Stimulated activated naive B cell treated with anti-CD40 and anti-IgM and Interleukin-4, amounts not matched to agents 10 μg/mL and 1 μg/mL and 100 μg/mL, for 72 hours (primary cell): Measurements from ENCODE around the gene IFNA7.
"Not testable (repeated sequence)": the region's sequence is repeated elsewhere in the genome, so short reads cannot be mapped to it uniquely, and the experiment has no call there.

Experiments
- ATAC-seq, 2 donors: fragments of 150-1000 bp; cut with Tn5 transposase; replicated peaks; 2 replicates each; pipeline ENCODE4 v1.10.0; 2021; ENCODE audit warnings: moderate library complexity in 1 of 2
- DNase-seq: peaks from one replicate; pipeline ENCODE4 v3.0.0; 2021
- H3K27ac Mint-ChIP-seq: one replicate; pipeline ENCODE4 v1.8.0; 2022; ENCODE audit warnings: mild to moderate bottlenecking, mixed read lengths
- H3K27me3 Mint-ChIP-seq, 2 donors: one replicate each; pipeline ENCODE4 v1.8.0; 2022; ENCODE audit warnings: mixed read lengths in 2 of 2
- H3K36me3 Mint-ChIP-seq, 2 donors: one replicate each; pipeline ENCODE4 v1.8.0; 2022; ENCODE audit warnings: mixed read lengths in 2 of 2, mild to moderate bottlenecking in 1 of 2
- H3K4me1 Mint-ChIP-seq, 2 donors: one replicate each; pipeline ENCODE4 v1.8.0; 2022; ENCODE audit warnings: mixed read lengths in 2 of 2, mild to moderate bottlenecking in 1 of 2
- H3K4me3 Mint-ChIP-seq, 2 donors: one replicate each; pipeline ENCODE4 v1.8.0; 2022; ENCODE audit warnings: mild to moderate bottlenecking in 2 of 2, mixed read lengths in 2 of 2, moderate library complexity in 1 of 2
- H3K9me3 Mint-ChIP-seq, 2 donors: one replicate each; pipeline ENCODE4 v1.8.0; 2022; ENCODE audit warnings: mixed read lengths in 2 of 2, mild to moderate bottlenecking in 1 of 2

IFNA7 gene

DNA sequence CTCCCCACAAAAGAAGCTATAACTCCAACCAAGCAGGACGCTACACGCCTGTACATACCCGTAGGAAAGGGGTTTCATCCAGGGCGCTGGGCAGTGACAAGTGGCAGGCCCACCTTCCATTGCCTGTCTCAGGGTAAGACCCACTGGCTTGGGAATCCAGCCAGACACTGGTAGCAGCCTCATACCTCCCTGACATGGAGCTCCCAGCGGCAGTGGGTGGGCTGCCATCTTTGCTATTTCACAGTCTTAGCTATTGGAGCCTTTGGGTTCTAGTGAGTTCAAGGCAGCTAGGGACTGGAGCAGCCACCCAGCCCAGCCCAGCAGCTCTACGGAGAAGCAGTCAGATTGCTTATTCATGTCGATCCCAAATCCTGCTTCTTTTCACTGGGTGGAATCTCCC is 8.3 kb upstream of the IFNA7 start:
- Mint-ChIP-seq H3K4me3 (no peak overlapping the region), H3K4me1 (peaks cover 10 to 18% of the 10 kb centered on the region in 2 donors), H3K36me3 (no peaks in the 10 kb centered on the region), H3K9me3 (no peaks in the 10 kb centered on the region), H3K27me3 (peaks cover 5 to 10% of the 10 kb centered on the region in 2 donors), H3K27ac (no peak overlapping the region)
- DNase-seq (no peak), ATAC-seq (no peak)

DNA sequence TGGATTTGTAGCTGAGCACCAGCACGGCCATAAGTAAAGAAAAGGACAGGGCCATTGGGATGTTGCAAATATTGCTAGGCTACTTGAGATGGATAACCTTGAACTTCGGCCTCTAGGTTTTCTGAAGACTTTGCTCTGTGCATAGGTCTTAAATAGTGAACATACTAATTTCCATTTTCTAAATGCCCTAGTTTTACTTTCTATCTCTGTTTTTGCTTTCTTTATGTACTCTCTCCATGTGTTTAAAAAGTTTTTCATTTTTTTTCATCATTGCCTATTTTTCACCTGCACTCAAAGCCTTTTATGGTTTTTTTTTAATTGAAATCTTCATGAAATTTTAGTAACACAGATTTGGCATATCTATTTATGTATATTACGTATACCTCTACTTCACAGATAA is 5.0 kb upstream of the IFNA7 start, which contains the start of gene IFNA10:
Gene IFNA10, minus strand, starts transcription at position 101 of the 400 bp plus-strand sequence. Its CDS starts 46 bp downstream, at position 55.
- peaks cover 15% of the 10 kb centered on the region in 2 donors for H3K27me3 Mint-ChIP-seq
- not testable (repeated sequence) for DNase-seq, ATAC-seq, H3K36me3 Mint-ChIP-seq, H3K27ac Mint-ChIP-seq, H3K4me3 Mint-ChIP-seq, H3K4me1 Mint-ChIP-seq, H3K9me3 Mint-ChIP-seq

DNA sequence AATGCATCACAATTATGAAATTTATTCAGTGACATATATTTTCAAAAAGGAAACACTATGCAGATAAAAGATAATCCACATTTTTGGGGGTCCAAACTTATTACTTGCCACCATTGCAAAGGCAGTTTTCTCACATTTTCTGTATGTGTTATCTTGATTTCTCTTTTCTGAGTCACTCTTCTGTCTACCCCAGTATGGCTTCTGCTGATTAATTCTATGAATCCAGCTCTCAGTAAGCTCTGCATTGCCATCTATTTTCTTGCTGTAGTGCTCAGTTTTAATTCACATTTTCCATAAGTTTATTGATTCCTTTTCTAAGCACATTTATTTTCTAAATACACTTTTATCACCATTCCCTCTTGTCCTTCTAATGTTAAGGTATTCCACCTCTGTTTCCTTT is 3.2 kb upstream of the IFNA7 start:
- Mint-ChIP-seq H3K36me3 (no peaks in the 10 kb centered on the region), H3K27ac (no peak overlapping the region), H3K27me3 (peaks cover 20 to 26% of the 10 kb centered on the region in 2 donors), H3K4me3 (no peak overlapping the region), H3K9me3 (peaks cover 0 to 4% of the 10 kb centered on the region in 2 donors), H3K4me1 (peaks cover 0 to 5% of the 10 kb centered on the region in 2 donors)
- no peak for ATAC-seq
- no peak for DNase-seq

DNA sequence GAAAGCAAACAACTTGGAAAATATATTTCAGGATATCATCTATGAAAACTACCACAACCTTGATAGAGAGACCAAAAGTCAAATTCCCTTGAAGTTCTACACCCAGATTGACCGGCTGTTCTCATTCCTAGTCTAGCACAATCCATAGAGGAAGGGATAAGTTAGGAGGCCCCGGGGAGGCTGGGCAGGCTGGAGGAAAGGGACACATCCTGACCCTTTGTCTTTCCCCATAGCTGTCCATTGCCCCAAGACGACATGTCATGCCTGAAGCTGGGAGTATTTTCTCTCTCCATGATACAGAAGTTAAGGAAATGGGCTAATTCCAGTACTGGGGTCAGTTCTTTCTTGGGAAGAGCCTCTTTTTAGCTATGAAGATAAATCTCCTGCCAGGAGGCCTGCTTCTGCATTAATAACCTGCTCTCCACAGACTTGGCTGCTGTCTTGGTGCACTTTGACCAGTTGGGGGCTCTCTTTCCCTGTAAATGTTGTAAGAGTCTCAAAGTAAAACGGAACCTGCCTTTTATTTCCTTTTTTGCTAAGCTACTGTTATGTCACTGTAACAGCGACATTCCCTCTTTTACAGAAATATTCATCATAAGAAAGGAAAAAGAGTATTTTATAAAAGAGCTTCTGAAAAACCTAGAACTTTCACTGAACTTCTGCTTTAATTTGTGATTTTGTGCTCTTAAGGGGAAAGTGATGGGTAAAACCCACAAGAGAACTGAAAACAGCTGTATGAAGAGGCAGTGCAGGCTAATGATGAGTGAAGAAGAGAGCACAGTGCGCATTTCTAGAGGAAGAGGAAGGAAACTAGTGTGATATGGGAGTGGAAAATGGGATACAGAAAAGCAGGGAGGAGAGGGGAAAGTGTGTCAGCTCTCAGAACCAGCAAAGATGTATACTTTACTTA is 6.9 kb downstream of the IFNA7 start:
- H3K36me3 Mint-ChIP-seq, H3K9me3 Mint-ChIP-seq, H3K27me3 Mint-ChIP-seq, H3K27ac Mint-ChIP-seq: not testable (repeated sequence)
- Mint-ChIP-seq H3K4me1 (peaks cover 14 to 21% of the 10 kb centered on the region in 2 donors), H3K4me3 (peak overlapping the region in 1 of 2 donors; percentile 46)
- DNase-seq (peak; percentile 40), ATAC-seq (peak; percentile 94 to 95)

DNA sequence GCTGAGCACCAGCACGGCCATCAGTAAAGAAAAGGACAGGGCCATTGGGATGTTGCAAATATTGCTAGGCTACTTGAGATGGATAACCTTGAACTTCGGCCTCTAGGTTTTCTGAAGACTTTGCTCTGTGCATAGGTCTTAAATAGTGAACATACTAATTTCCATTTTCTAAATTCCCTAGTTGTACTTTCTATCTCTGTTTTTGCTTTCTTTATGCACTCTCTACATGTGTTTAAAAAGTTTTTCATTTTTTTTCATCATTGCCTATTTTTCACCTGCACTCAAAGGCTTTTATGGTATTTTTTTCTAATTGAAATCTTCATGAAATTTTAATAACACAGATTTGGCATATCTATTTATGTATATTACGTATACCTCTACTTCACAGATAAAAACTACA is 14.5 kb downstream of the IFNA7 start, which contains the start of gene IFNA4:
Gene IFNA4, minus strand, starts transcription at position 101 of the 400 bp plus-strand sequence. Its CDS starts 56 bp downstream, at position 45.
- H3K27ac Mint-ChIP-seq, H3K4me3 Mint-ChIP-seq, DNase-seq, H3K27me3 Mint-ChIP-seq, ATAC-seq, H3K9me3 Mint-ChIP-seq, H3K36me3 Mint-ChIP-seq: not testable (repeated sequence)
- H3K4me1 Mint-ChIP-seq = peaks cover 5 to 24% of the 10 kb centered on the region in 2 donors

DNA sequence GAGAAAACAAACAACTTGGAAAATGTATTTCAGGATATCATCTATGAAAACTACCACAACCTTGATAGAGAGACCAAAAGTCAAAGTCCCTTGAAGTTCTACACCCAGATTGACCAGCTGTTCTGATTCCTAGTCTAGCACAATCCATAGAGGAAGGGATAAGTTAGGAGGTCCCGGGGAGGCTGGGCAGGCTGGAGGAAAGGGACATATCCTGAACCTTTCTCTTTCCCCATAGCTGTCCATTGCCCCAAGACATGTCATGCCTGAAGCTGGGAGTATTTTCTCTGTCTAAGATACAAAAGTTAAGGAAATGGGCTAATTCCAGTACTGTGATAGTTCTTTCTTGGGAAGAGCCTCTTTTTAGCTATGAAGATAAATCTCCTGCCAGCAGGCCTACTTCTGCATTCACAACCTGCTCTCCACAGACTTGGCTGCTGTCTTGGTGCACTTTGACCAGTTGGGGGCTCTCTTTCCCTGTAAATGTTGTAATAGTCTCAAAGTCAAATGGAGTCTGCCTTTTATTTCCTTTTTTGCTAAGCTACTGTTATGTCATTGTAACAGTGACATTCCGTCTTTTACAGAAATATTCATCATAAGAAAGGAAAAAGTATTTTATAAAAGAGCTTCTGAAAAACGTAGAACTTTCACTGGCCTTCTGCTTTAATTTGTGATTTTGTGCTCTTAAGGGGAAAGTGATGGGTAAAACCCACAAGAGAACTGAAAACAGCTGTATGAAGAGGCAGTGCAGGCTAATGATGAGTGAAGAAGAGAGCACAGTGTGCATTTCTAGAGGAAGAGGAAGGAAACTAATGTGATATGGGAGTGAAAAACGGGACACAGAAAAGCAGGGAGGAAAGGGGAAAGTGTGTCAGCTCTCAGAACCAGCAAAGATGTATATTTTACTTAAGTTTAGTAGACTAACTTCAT is 18.9 kb downstream of the IFNA7 start:
- not testable (repeated sequence) for H3K27me3 Mint-ChIP-seq, H3K27ac Mint-ChIP-seq, H3K4me3 Mint-ChIP-seq, H3K9me3 Mint-ChIP-seq, H3K36me3 Mint-ChIP-seq
- DNase-seq = peak; percentile 23
- peak; percentile 94 to 96 for ATAC-seq
- H3K4me1 Mint-ChIP-seq = peaks cover 7 to 21% of the 10 kb centered on the region in 2 donors

DNA sequence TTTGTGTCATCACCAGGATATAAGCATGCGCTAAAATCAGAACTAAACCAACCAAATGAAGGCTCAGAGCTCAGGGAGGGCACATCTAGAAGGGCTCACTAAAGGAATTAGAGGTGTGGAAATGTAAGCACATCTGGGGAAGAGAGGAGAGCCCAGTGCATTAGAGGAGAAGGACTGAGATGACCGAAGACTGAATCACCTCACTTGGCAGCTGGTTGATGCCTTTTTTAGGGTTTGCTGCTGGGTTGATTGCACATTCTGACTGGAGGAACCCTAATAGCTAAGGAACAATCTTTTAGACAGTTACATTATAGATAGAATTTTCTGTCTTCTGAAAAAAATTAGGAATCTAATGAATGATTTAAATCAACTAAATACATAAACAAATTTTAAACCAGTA is 27.3 kb downstream of the IFNA7 start:
- Mint-ChIP-seq H3K9me3 (no peaks in the 10 kb centered on the region), H3K4me1 (no peaks in the 10 kb centered on the region)
- DNase-seq = no peak

DNA sequence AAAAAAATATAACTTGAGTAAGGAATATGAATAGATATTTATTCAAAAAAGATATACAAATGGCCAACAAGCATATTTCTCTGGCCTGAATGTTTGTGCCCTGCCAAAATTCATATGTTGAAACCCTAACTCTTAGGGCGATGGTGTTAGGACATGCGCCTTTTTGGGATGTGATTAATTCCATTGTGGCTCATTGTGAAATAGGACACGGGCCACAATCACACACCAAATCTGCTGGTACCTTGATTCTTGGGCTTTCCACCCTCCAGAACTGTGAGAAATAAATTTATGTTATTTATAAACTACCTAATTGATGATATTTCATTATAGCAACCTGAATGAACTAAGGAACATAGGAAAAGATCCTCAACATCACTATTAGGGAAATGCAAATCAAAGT is 29.8 kb downstream of the IFNA7 start:
- H3K36me3 Mint-ChIP-seq = no peaks in the 10 kb centered on the region
- no peaks in the 10 kb centered on the region for H3K9me3 Mint-ChIP-seq
- no peaks in the 10 kb centered on the region for H3K27me3 Mint-ChIP-seq
- no peak for DNase-seq
- H3K4me3 Mint-ChIP-seq = no peak overlapping the region
- H3K4me1 Mint-ChIP-seq = no peaks in the 10 kb centered on the region
- H3K27ac Mint-ChIP-seq = no peak overlapping the region
- no peak for ATAC-seq

More for the DNA sequence above, 27.3 kb downstream of the IFNA7 start:
- Mint-ChIP-seq H3K4me3 (no peak overlapping the region), H3K27me3 (no peaks in the 10 kb centered on the region), H3K27ac (no peak overlapping the region), H3K36me3 (no peaks in the 10 kb centered on the region)
- no peak for ATAC-seq

DNA sequence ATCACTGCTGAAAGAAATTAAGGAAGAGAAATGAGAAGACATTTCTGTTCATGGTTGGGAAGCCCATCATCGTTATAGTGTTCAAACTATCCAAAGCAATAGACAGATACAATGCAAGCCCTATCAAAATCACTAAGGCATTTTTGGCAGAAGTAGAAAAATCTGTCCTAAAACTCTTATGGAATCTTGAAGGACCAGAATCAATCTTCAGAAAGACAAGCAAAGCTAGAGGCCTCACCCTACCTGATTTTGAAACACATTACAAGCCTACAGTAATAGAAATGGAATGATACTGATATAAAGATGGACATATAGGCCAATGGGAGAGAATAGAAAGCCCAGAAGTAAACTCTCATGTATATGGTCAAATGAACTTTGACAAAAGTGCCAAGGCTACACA is 30.7 kb downstream of the IFNA7 start:
- Mint-ChIP-seq H3K4me3 (no peak overlapping the region), H3K27me3 (no peaks in the 10 kb centered on the region), H3K4me1 (no peaks in the 10 kb centered on the region), H3K36me3 (no peaks in the 10 kb centered on the region), H3K27ac (no peak overlapping the region), H3K9me3 (no peaks in the 10 kb centered on the region)
- DNase-seq = no peak
- ATAC-seq = no peak

DNA sequence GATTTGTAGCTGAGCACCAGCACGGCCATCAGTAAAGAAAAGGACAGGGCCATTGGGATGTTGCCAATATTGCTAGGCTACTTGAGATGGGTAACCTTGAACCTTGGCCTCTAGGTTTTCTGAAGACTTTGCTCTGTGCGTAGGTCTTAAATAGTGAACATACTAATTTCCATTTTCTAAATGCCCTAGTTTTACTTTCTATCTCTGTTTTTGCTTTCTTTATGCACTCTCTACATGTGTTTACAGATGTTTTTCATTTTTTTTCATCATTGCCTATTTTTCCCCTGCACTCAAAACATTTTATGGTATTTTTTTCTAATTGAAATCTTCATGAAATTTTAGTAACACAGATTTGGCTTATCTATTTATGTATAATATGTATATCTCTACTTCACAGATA is 35.4 kb downstream of the IFNA7 start, which contains the start of gene IFNA21:
Gene IFNA21, minus strand, starts transcription at position 101 of the 400 bp plus-strand sequence. Its CDS starts 48 bp downstream, at position 53.
- not testable (repeated sequence) for H3K9me3 Mint-ChIP-seq, ATAC-seq, H3K36me3 Mint-ChIP-seq, H3K27me3 Mint-ChIP-seq, H3K27ac Mint-ChIP-seq, H3K4me1 Mint-ChIP-seq, DNase-seq, H3K4me3 Mint-ChIP-seq

DNA sequence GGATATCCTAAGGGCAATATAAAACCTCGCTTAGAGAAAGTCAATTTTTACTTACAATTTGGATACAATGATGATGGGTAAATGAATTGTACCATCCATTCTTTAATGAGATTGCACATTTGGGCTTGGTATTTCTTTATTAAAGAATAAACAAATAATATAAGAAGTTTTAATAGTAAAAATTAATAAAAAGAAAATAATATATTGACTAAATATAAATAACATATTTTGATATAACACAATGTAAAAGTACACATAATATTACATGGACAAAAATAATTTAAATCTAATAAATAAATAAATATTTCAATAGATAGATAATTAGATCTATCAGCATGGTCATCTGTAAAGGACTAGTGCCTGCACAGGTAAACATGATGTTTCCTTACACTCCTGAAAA is 36.5 kb downstream of the IFNA7 start:
- H3K27me3 Mint-ChIP-seq = no peaks in the 10 kb centered on the region
- no peaks in the 10 kb centered on the region for H3K36me3 Mint-ChIP-seq
- no peak for ATAC-seq
- DNase-seq = no peak
- H3K27ac Mint-ChIP-seq = no peak overlapping the region
- H3K4me3 Mint-ChIP-seq = no peak overlapping the region
- peaks cover 0 to under 1% of the 10 kb centered on the region in 2 donors for H3K4me1 Mint-ChIP-seq
- H3K9me3 Mint-ChIP-seq = no peaks in the 10 kb centered on the region

DNA sequence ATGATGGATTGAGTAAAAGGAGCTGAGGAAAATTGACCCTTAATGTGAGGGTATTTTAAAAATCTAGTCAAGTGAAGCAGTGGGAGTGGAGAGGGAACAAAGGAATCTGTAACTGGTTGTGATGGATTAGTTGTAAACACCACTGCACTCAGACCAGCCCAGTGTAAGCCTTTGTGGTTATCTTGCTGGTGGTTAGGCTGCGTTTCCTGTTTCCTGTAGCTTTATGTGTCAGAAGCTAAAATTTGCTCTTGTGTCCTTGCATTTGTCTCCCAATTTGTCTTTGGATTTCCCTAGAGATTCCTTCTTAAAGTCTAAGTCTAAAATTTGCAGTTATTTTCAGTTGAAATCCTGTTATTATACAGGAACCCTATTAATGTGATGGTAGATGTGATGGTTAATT is 41.8 kb downstream of the IFNA7 start:
- peaks cover 0 to 6% of the 10 kb centered on the region in 2 donors for H3K27me3 Mint-ChIP-seq
- H3K27ac Mint-ChIP-seq = no peak overlapping the region
- peaks cover 0 to 3% of the 10 kb centered on the region in 2 donors for H3K9me3 Mint-ChIP-seq
- ATAC-seq (no peak), DNase-seq (no peak)
- no peak overlapping the region for H3K4me3 Mint-ChIP-seq
- H3K4me1 Mint-ChIP-seq = peaks cover 3 to 8% of the 10 kb centered on the region in 2 donors
- peaks cover 0 to 2% of the 10 kb centered on the region in 2 donors for H3K36me3 Mint-ChIP-seq

DNA sequence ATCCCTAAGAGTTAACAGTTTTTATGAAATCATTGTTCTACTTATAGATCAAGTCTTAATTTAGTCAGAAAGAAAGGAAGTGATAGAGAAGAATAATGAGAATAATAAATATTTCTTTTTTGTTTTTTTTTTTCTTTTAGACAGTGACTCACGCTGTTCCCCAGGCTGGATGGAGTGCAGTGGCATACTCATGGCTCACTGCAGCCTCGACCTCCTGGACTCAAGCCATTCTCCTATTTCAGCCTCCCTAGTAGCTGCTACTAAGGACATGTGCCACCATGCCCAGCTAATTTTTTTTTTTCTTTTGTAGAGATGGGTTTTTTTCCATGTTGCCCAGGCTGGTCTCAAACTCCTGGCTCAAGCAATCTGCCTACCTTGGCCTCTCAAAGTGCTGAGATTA is 46.5 kb downstream of the IFNA7 start:
- DNase-seq = no peak
- peaks cover 0 to 2% of the 10 kb centered on the region in 2 donors for H3K36me3 Mint-ChIP-seq

DNA sequence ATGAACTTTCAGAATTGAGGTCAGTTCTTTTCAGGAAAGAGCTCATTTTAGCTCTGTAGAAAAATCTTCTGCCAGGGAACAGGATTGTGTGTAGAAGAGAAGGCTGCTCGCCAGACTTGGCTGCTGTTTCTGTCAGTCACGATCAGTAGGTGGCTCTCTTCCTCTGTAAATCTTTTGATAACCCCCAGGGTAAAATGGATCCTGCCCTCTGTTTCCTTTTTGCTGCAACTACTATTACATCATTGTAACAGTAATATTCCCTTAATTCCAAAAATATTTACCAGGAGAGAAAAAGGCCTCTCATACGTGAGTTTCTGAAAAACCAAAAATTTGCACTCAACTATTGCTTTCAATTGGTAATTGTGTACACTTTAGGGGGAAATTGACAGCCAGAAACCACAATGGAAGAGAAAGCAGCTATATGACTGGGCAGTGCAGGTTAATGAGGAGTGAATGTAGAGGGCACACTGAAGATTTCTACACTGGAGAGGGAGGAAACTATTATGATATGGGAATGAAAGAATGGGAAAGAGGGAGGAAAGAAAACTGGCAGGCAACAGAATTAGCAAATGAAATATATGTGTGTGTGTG is 47.9 kb downstream of the IFNA7 start:
- H3K4me1 Mint-ChIP-seq = peaks cover 3 to 5% of the 10 kb centered on the region in 2 donors
- H3K36me3 Mint-ChIP-seq = peaks cover 0 to 5% of the 10 kb centered on the region in 2 donors
- DNase-seq = no peak
- ATAC-seq = peak in 1 of 2 donors; percentile 41
- peaks cover 0 to 4% of the 10 kb centered on the region in 2 donors for H3K9me3 Mint-ChIP-seq
- H3K27ac Mint-ChIP-seq = no peak overlapping the region
- peaks cover 4 to 11% of the 10 kb centered on the region in 2 donors for H3K27me3 Mint-ChIP-seq
- no peak overlapping the region for H3K4me3 Mint-ChIP-seq

More for the DNA sequence above, 46.5 kb downstream of the IFNA7 start:
- H3K27ac Mint-ChIP-seq = no peak overlapping the region
- no peak overlapping the region for H3K4me3 Mint-ChIP-seq
- peaks cover 4 to 11% of the 10 kb centered on the region in 2 donors for H3K27me3 Mint-ChIP-seq
- no peak for ATAC-seq
- peaks cover 0 to 3% of the 10 kb centered on the region in 2 donors for H3K9me3 Mint-ChIP-seq
- peaks cover 7 to 13% of the 10 kb centered on the region in 2 donors for H3K4me1 Mint-ChIP-seq
